HT1080 (cell line): ENCODE data around the gene TMEM119. TPM values are rescaled to one million over a fixed set of nuclear protein-coding genes. Genes with fewer than 3 reads are reported as not detected.

Experiments
- DNase-seq: peaks from one replicate; pipeline ENCODE4 v3.0.0-alpha.2; 2015; ENCODE audit warnings: low read depth
- total RNA-seq: library from RNA; depleted of rRNA; stranded (reverse); fragments of >200 nt; shearing (Covaris generic); gene quantifications from 2 replicates; pipeline ENCODE4 v1.2.3, GENCODE V29; 2014

The TMEM119 gene
- total RNA-seq, 1 experiment from 2014 or later, result 0.23 TPM

GRCh38 chr12:108616941-108617858 lies 19.3 kb upstream of the TMEM119 start:
- DNase-seq, result peak; percentile 58

- DNase-seq, result no peak
These were observed 18.5 kb upstream of the TMEM119 start for GRCh38 chr12:108616359-108616758.

GRCh38 chr12:108615918-108616317 lies 18.0 kb upstream of the TMEM119 start:
- DNase-seq, result no peak

- DNase-seq, result no peak
These were observed 16.8 kb upstream of the TMEM119 start for GRCh38 chr12:108614639-108615038.

GRCh38 chr12:108614041-108614440 lies 16.2 kb upstream of the TMEM119 start:
- DNase-seq, result no peak

GRCh38 chr12:108613548-108613947 lies 15.7 kb upstream of the TMEM119 start:
- no peak for DNase-seq

GRCh38 chr12:108612788-108613282 lies 15.0 kb upstream of the TMEM119 start:
- DNase-seq, result peak; percentile 38

- peak; percentile 92 for DNase-seq
These were observed 14.1 kb upstream of the TMEM119 start for GRCh38 chr12:108611884-108612415.

- DNase-seq, result no peak
These were observed 13.1 kb upstream of the TMEM119 start for GRCh38 chr12:108610856-108611605.

GRCh38 chr12:108610336-108610815 lies 12.5 kb upstream of the TMEM119 start:
- no peak for DNase-seq

- no peak for DNase-seq
These were observed 11.9 kb upstream of the TMEM119 start for GRCh38 chr12:108609537-108610335.

- no peak for DNase-seq
These were observed 10.7 kb upstream of the TMEM119 start for GRCh38 chr12:108608616-108609015.

- DNase-seq, result no peak
These were observed 10.2 kb upstream of the TMEM119 start for GRCh38 chr12:108607981-108608600.

- no peak for DNase-seq
These were observed 8.6 kb upstream of the TMEM119 start for GRCh38 chr12:108606492-108606891.

GRCh38 chr12:108605690-108606406 lies 8.0 kb upstream of the TMEM119 start:
- no peak for DNase-seq

- peak; percentile 43 for DNase-seq
These were observed 7.3 kb upstream of the TMEM119 start for GRCh38 chr12:108605000-108605689.

- DNase-seq, result no peak
These were observed 6.5 kb upstream of the TMEM119 start for GRCh38 chr12:108604208-108604941.

GRCh38 chr12:108603743-108604142 lies 5.9 kb upstream of the TMEM119 start:
- no peak for DNase-seq
